Spleen (tissue), 7 donors: ENCODE results near the gene NSMCE4A.

Source experiments
- CTCF ChIP-seq, 11 experiments: fragments of 200-600 bp in 7 of 11; fragments of 450-650 bp in 4 of 11; sonication (generic) in 4 of 11; IDR thresholded peaks in 8 of 11; conservative IDR thresholded peaks in 3 of 11; 1 replicate in 7 of 11; 2 replicates in 4 of 11; pipeline versions ENCODE4 v1.4.0 to v1.8.0; 2016 to 2021; ENCODE audit warnings: antibody characterized with exemption in 11 of 11, inconsistent platforms in 4 of 11, mild to moderate bottlenecking in 1 of 11
- POLR2A ChIP-seq, 3 donors: fragments of 450-650 bp; IDR thresholded peaks; one replicate each; pipeline ENCODE4 v1.5.1; 2017; ENCODE audit warnings: antibody characterized with exemption in 3 of 3, mild to moderate bottlenecking in 1 of 3
- POLR2AphosphoS5 ChIP-seq, 3 donors: sonication (generic); formaldehyde crosslinking; IDR thresholded peaks; one replicate each; pipeline ENCODE4 v1.5.1; 2017; ENCODE audit warnings: antibody characterized with exemption in 3 of 3
- donor health status: DM: no; HTN: no; CAD: no; lungs with moderate emphysema.
- donor health status: DM: no; HTN: no; CAD: no.
- donor health status: DM: no; HTN: no; CAD: no.

- TF ChIP-seq CTCF (IDR thresholded peaks at IDR 0.05 in 8 of 11, conservative IDR thresholded peaks at IDR 0.05 in 3 of 11) = no peak
- TF ChIP-seq POLR2A (IDR thresholded peaks at IDR 0.05) = no peak
- TF ChIP-seq POLR2AphosphoS5 (IDR thresholded peaks at IDR 0.05) = no peak
Observed at GRCh38 chr10:121926671-121927317, 48.2 kb downstream of the NSMCE4A start.
